Measurements from ENCODE around the gene ZBTB7C.

- no peak for TF ChIP-seq CTCF (IDR thresholded peaks at IDR 0.05)
- TF ChIP-seq EZH2 (IDR thresholded peaks at IDR 0.05; ENCODE audit: borderline replicate concordance, insufficient read depth, low read depth, low read length, poor library complexity, severe bottlenecking): no peak
Observed at GRCh38 chr18:48441405-48441881, 32.3 kb upstream of the ZBTB7C start.

All from B cell (primary cell).